GM12878 (cell line): ENCODE data around the gene DCST1. TPM values are rescaled to one million over a fixed set of nuclear protein-coding genes. Genes with fewer than 3 reads are reported as not detected.

Experiments used
- ATAC-seq: fragments of 200-7000 bp; cut with Tn5 transposase; 3 replicates; pipeline ENCODE4 v1.9.1; 2020; ENCODE audit warnings: mild to moderate bottlenecking, moderate library complexity
- BruUV-seq: library from RNA; stranded (reverse); fragments of 400-500 nt; replicated peaks from 2 replicates; lab custom pipeline; 2021; lab: Mats Ljungman, UMichigan
- CTCF ChIA-PET: fragments of 300-600 bp; sonication (Branson Sonifier 250); formaldehyde crosslinking; extraction: SDS; loops from one replicate; lab custom pipeline; 2021; ENCODE audit warnings: inconsistent platforms; lab: Yijun Ruan, JAX
- POLR2A ChIA-PET: fragments of 350-600 bp; formaldehyde crosslinking; extraction: SDS; loops from one replicate; lab custom pipeline; 2021; ENCODE audit warnings: inconsistent platforms; lab: Charles Lee
- RAD21 ChIA-PET: fragments of 300-600 bp; sonication (Branson Sonifier 250); formaldehyde crosslinking; loops from one replicate; lab custom pipeline; 2023; ENCODE audit warnings: antibody characterized with exemption; ENCODE audit not compliant: unreplicated experiment; lab: Charles Lee
- SMC1A ChIA-PET: fragments of 300-600 bp; sonication (Branson Sonifier 250); formaldehyde crosslinking; loops from one replicate; lab custom pipeline; 2023; ENCODE audit not compliant: unreplicated experiment, uncharacterized antibody; lab: Charles Lee
- DNase-seq: peaks from one replicate; pipeline ENCODE4 v3.0.0-alpha.2; 2011; ENCODE audit warnings: low read depth, low spot score
- FAIRE-seq: peaks from 3 replicates; lab custom pipeline; 2011; peaks lifted over from hg19 to GRCh38; lab: Jason Lieb, UNC
- H2AFZ ChIP-seq: 2 replicates; pipeline ENCODE4 v1.6.0; 2011; ENCODE audit warnings: low read depth, low read length, control low read depth; ENCODE audit not compliant: control insufficient read depth
- H3K27ac ChIP-seq: 2 replicates; pipeline ENCODE4 v1.5.1; 2011; ENCODE audit warnings: control low read depth; ENCODE audit not compliant: control insufficient read depth, insufficient read depth
- H3K27me3 ChIP-seq, 2 experiments: replicated peaks in 1 of 2; 2 replicates each; pipeline versions ENCODE4 v1.6.0 to v1.6.1; 2011; ENCODE audit warnings: low read length in 1 of 2; ENCODE audit not compliant: control insufficient read depth in 2 of 2, insufficient read depth in 2 of 2
- H3K36me3 ChIP-seq, 2 experiments: 2 replicates each; pipeline ENCODE4 v1.5.1; 2011; ENCODE audit warnings: low read length in 1 of 2; ENCODE audit not compliant: control insufficient read depth in 2 of 2, insufficient read depth in 2 of 2
- H3K4me1 ChIP-seq: 2 replicates; pipeline ENCODE4 v1.6.1; 2011; ENCODE audit warnings: mild to moderate bottlenecking, low read length, moderate library complexity, mixed read lengths; ENCODE audit not compliant: control insufficient read depth, insufficient read depth
- H3K4me2 ChIP-seq: 2 replicates; pipeline ENCODE4 v1.6.0; 2011; ENCODE audit warnings: control low read depth; ENCODE audit not compliant: control insufficient read depth, insufficient read depth
- H3K4me3 ChIP-seq: fragments of 200-600 bp; sonication (generic); 2 replicates; pipeline ENCODE4 v1.5.1; 2016
- H3K79me2 ChIP-seq: 2 replicates; pipeline ENCODE4 v1.6.0; 2011; ENCODE audit warnings: low read length; ENCODE audit not compliant: control insufficient read depth, insufficient read depth
- H3K9ac ChIP-seq: 2 replicates; pipeline ENCODE4 v1.8.0; 2011; ENCODE audit warnings: low read length, control low read depth, mixed read lengths; ENCODE audit not compliant: control insufficient read depth, insufficient read depth
- H3K9me3 ChIP-seq: replicated peaks from 3 replicates; pipeline ENCODE4 v1.5.1; 2011; ENCODE audit warnings: mild to moderate bottlenecking, low read length; ENCODE audit not compliant: control insufficient read depth, insufficient read depth
- H4K20me1 ChIP-seq: 2 replicates; pipeline ENCODE4 v1.6.0; 2011; ENCODE audit not compliant: control insufficient read depth, insufficient read depth
- BRCA1 ChIP-seq: IDR thresholded peaks from 2 replicates; pipeline ENCODE4 v1.6.1; 2011; ENCODE audit warnings: low read depth, low read length, improper control_type of control experiment
- CREM ChIP-seq: IDR thresholded peaks from 2 replicates; pipeline ENCODE4 v1.6.1; 2014; ENCODE audit warnings: antibody characterized with exemption, low read depth
- IRF3 ChIP-seq: fragments of 450-650 bp; IDR thresholded peaks from 2 replicates; pipeline ENCODE4 v1.6.1; 2014; ENCODE audit warnings: mild to moderate bottlenecking
- MLLT1 ChIP-seq: fragments of 450-650 bp; IDR thresholded peaks from 2 replicates; pipeline ENCODE4 v1.6.1; 2016; ENCODE audit warnings: mild to moderate bottlenecking
- NBN ChIP-seq: fragments of 450-650 bp; IDR thresholded peaks from 2 replicates; pipeline ENCODE4 v1.6.1; 2016
- NFYA ChIP-seq: IDR thresholded peaks from 2 replicates; pipeline ENCODE4 v1.6.1; 2011; ENCODE audit warnings: low read depth, mild to moderate bottlenecking, low read length, improper control_type of control experiment, borderline replicate concordance
- SKIL ChIP-seq: fragments of 450-650 bp; IDR thresholded peaks from 2 replicates; pipeline ENCODE4 v1.6.1; 2017; ENCODE audit warnings: mild to moderate bottlenecking, low read depth, inconsistent platforms; ENCODE audit not compliant: poor library complexity, severe bottlenecking
- STAT3 ChIP-seq: IDR thresholded peaks from 2 replicates; pipeline ENCODE4 v1.6.1; 2011; ENCODE audit warnings: low read depth, low read length, improper control_type of control experiment
- SUPT20H ChIP-seq: IDR thresholded peaks from 2 replicates; pipeline ENCODE4 v1.6.1; 2011; ENCODE audit warnings: low read depth, mild to moderate bottlenecking, low read length, moderate library complexity, borderline replicate concordance; ENCODE audit not compliant: control insufficient read depth
- SUZ12 ChIP-seq: fragments of 200-600 bp; sonication (generic); IDR thresholded peaks from one replicate; pipeline ENCODE4 v1.6.1; 2018; ENCODE audit warnings: antibody characterized with exemption, mild to moderate bottlenecking; ENCODE audit not compliant: unreplicated experiment
- ZBTB11 ChIP-seq: fragments of 450-650 bp; formaldehyde crosslinking; IDR thresholded peaks from 2 replicates; pipeline ENCODE4 v1.5.0; 2022; ENCODE audit warnings: mild to moderate bottlenecking, missing genetic modification characterization
- ZSCAN29 ChIP-seq: fragments of 450-650 bp; IDR thresholded peaks from 2 replicates; pipeline ENCODE4 v1.6.1; 2017; ENCODE audit warnings: mild to moderate bottlenecking, moderate library complexity
- WGBS: methylation state at CpG from one replicate; pipeline ENCODE4 v1.1.6; 2016; ENCODE audit warnings: low lambda C conversion rate; ENCODE audit not compliant: insufficient replicate concordance, insufficient coverage; ENCODE audit errors: missing lambda C conversion rate; 5-methylcytosine and 5-hydroxymethylcytosine counted together
- in situ Hi-C: fragments of 300-500 bp; cut with MboI; formaldehyde crosslinking; loops from 9 replicates; pipeline ENCODE4 v1.14.3; 2018; ENCODE audit warnings: mixed read lengths
- intact Hi-C: fragments of 100-400 bp; cut with micrococcal nuclease; formaldehyde crosslinking; loops from one replicate; pipeline ENCODE4 v1.14.2; 2022; ENCODE audit not compliant: unreplicated experiment
- polyA plus RNA-seq, 11 experiments: library from polyadenylated mRNA; depleted of rRNA in 4 of 11; unstranded in 6 of 11; stranded (reverse) in 5 of 11; fragments of >200 nt; fragmentation: Nextera tagmentation in 4 of 11; fragmentation: Illumina TruSeq in 1 of 11; extraction: Ambion mirVana in 4 of 11; extraction: Trizol in 1 of 11; gene quantifications; 1 replicate in 1 of 11; 2 replicates in 10 of 11; pipeline versions ENCODE4 v1.2.1 to v1.2.3, GENCODE V29; 2011 to 2016; ENCODE audit warnings: inconsistent platforms in 2 of 11, missing spikeins in 2 of 11, low read depth in 1 of 11
- total RNA-seq, 4 experiments: library from RNA; depleted of rRNA in 3 of 4; stranded (reverse); fragments of >200 nt in 3 of 4; fragmentation: Illumina TruSeq in 1 of 4; extraction: Trizol in 1 of 4; gene quantifications; 2 replicates each; pipeline versions ENCODE4 v1.2.1 to v1.2.3, GENCODE V29; 2013 to 2021

Gene DCST1
- total and polyA plus RNA-seq, 10 of the 15 experiments (the other 5 are each of a cell fraction or from before 2014, with no cell fraction given), result not detected

- BruUV-seq, result no TSS peak
- FAIRE-seq (no peak), DNase-seq (no peak), ATAC-seq (no peak)
- H3K4me2 ChIP-seq, result no peak overlapping the region
- H3K4me1 ChIP-seq, result no peaks in the 10 kb centered on the region
- CTCF ChIA-PET, result interaction anchor here (0.7 to 3.1 kb wide), 6 partner anchors 11 to 573 kb away, joined by 3 to 13 read pairs (median 5); partner anchors contain the start of gene ADAM15
- in situ Hi-C loops, result no loop called here
- POLR2A ChIA-PET, result interaction anchor here (0.5 kb wide), 1 partner anchor 551 kb away, joined by 3 read pairs; no protein-coding TSS in a partner anchor
- H3K9ac ChIP-seq, result no peak overlapping the region
- RAD21 ChIA-PET, result no interaction called here
- SMC1A ChIA-PET, result interaction anchor here (0.6 to 1.5 kb wide), 2 partner anchors 21 to 56 kb away, joined by 3 to 4 read pairs; no protein-coding TSS in a partner anchor
- no peak overlapping the region for H2AFZ ChIP-seq
- H3K4me3 ChIP-seq, result no peak overlapping the region
- H3K27me3 ChIP-seq, result peaks cover 5 to 8% of the 10 kb centered on the region in 2 experiments; a peak in 3 of 4 replicates
- H3K79me2 ChIP-seq, result no peaks in the 10 kb centered on the region
- no peaks in the 10 kb centered on the region for H4K20me1 ChIP-seq
- intact Hi-C loops, result no loop called here
- 74% methylated on average over 14 of the region's 14 CpGs for WGBS
- H3K36me3 ChIP-seq, result no peaks in the 10 kb centered on the region
- no peak overlapping the region for H3K27ac ChIP-seq
- no peaks in the 10 kb centered on the region for H3K9me3 ChIP-seq
- no peak for TF ChIP-seq MLLT1
- TF ChIP-seq SUZ12, result no peak
- TF ChIP-seq BRCA1, result no peak
- no peak for TF ChIP-seq ZBTB11 (CRISPR knock-in tag)
- no peak for TF ChIP-seq NBN
- no peak for TF ChIP-seq ZSCAN29
- TF ChIP-seq CREM, result no peak
- no peak for TF ChIP-seq NFYA
- no peak for TF ChIP-seq STAT3
- TF ChIP-seq SKIL, result no peak
- no peak for TF ChIP-seq IRF3
- TF ChIP-seq SUPT20H, result no peak
Measured at GRCh38 chr1:155040358-155041093, 6.9 kb downstream of the DCST1 start.
